AG04450 (cell line): Measurements from ENCODE around the gene TRMT61A. TPM values are rescaled to one million over a fixed set of nuclear protein-coding genes. Genes with fewer than 3 reads are reported as not detected.
A peak's percentile ranks its signal among the peaks of the same experiment; 100 is the strongest.

Experiments
- CTCF ChIA-PET: fragments of 300-600, 350-600 bp; formaldehyde crosslinking; extraction: SDS; loops from one replicate; lab custom pipeline; 2022; ENCODE audit warnings: antibody characterized with exemption, inconsistent platforms; lab: Charles Lee
- POLR2A ChIA-PET: fragments of 350-600 bp; formaldehyde crosslinking; extraction: SDS; loops from one replicate; lab custom pipeline; 2021; ENCODE audit warnings: antibody characterized with exemption, inconsistent platforms; lab: Yijun Ruan, JAX
- DNase-seq: peaks from one replicate; pipeline ENCODE4 v3.0.0-alpha.2; 2011; ENCODE audit warnings: low read depth, low spot score
- H3K27ac ChIP-seq: one replicate; pipeline ENCODE4 v1.5.1; 2012; ENCODE audit warnings: low read depth, low read length, control low read depth
- H3K27me3 ChIP-seq: one replicate; pipeline ENCODE4 v1.6.0; 2012; ENCODE audit warnings: low read length; ENCODE audit not compliant: control insufficient read depth, insufficient read depth
- H3K4me3 ChIP-seq: 2 replicates; pipeline ENCODE4 v1.5.1; 2011; ENCODE audit warnings: mild to moderate bottlenecking, low read depth, low read length, control low read depth
- H3K9me3 ChIP-seq: 2 replicates; pipeline ENCODE4 v1.5.1; 2012; ENCODE audit warnings: low read length; ENCODE audit not compliant: control insufficient read depth, insufficient read depth
- polyA plus RNA-seq: library from polyadenylated mRNA; depleted of rRNA; stranded (reverse); fragments of >200 nt; gene quantifications from 2 replicates; pipeline ENCODE4 v1.2.3, GENCODE V29; 2011
- TF ChIP-seq, protein P1 (sequence below): IDR thresholded peaks from 2 replicates; pipeline ENCODE4 v1.5.1; 2011; ENCODE audit warnings: low read depth, low read length, control low read depth, inconsistent platforms

The TRMT61A gene
- polyA plus RNA-seq, 1 experiment: 4.4 TPM

DNA sequence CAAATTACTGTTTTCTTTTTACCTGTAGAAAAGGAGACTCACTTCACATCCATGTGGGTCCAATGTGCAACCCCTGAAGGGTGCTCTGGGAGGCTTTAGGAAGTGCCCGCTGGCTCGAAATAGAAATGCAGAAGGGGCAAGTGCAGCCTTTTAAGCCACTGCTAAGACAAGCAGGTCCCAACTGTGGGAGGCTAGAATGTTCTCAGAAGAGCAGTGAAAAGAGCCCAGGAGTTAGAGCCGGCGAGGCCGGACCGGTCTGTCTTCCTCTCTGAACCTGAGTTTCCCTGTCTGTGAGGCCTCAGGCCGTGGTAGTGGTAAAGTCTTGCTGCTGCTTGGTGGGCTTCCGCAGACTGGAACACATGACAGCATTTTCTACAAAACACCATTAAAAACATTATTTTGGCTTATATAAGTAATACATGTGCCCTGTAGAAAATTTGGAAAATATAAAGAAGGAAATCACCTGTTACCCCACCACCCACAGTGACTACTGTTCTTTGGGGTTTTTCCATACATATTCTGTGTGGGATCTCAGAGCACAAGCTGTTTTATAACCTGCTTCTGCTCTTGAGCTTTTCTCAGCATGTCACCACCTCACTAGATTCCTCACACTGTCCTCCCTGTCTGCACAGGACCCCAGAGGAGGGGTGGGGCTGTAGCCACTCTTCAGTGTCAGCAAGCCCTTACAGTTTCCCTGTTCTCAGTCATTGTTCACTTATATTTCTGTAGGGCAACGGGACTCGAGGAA is 12.4 kb upstream of the TRMT61A start:
- TF ChIP-seq, protein P1, sequence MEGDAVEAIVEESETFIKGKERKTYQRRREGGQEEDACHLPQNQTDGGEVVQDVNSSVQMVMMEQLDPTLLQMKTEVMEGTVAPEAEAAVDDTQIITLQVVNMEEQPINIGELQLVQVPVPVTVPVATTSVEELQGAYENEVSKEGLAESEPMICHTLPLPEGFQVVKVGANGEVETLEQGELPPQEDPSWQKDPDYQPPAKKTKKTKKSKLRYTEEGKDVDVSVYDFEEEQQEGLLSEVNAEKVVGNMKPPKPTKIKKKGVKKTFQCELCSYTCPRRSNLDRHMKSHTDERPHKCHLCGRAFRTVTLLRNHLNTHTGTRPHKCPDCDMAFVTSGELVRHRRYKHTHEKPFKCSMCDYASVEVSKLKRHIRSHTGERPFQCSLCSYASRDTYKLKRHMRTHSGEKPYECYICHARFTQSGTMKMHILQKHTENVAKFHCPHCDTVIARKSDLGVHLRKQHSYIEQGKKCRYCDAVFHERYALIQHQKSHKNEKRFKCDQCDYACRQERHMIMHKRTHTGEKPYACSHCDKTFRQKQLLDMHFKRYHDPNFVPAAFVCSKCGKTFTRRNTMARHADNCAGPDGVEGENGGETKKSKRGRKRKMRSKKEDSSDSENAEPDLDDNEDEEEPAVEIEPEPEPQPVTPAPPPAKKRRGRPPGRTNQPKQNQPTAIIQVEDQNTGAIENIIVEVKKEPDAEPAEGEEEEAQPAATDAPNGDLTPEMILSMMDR: no peak
- Histone ChIP-seq H3K27me3 (peaks cover 5% of the 10 kb centered on the region), H3K27ac (no peak overlapping the region), H3K9me3 (no peaks in the 10 kb centered on the region; the same call in 1 of the 2 replicates), H3K4me3 (no peak overlapping the region)
- ChIA-PET CTCF (interaction anchor here (3.1 kb wide), 1 partner anchor 13 kb away, joined by 29 read pairs; the partner anchor contains the start of gene TRMT61A), POLR2A (no interaction called here)
- no peak for DNase-seq

DNA sequence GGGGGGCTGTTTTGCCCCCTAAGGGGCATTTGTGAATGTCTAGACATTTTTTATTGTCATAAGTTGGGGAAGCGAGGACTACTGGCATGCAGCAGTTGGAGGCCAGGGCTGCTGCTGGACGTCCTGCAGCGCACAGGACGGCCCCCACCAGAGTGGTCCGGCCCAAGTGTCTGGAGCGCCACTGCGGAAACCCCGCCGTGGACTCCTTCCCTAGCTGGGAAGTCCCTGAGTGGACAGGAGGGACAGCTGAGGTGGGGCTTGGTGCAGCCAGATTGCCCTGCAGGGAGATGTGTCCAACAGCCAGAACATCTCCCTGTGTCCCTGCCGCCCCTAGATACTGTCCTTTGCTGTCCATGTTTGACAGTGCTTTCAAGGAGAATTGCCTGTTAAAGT is 11.8 kb upstream of the TRMT61A start:
- peaks cover 6% of the 10 kb centered on the region for H3K27me3 ChIP-seq
- ChIA-PET POLR2A (no interaction called here), CTCF (interaction anchor here (2.1 to 3.1 kb wide), 2 partner anchors 12 kb away, joined by 11 to 29 read pairs; partner anchors contain the start of gene TRMT61A)
- no peak overlapping the region for H3K4me3 ChIP-seq
- no peaks in the 10 kb centered on the region; the same call in 1 of the 2 replicates for H3K9me3 ChIP-seq
- no peak for DNase-seq
- TF ChIP-seq, protein P1: no peak
- no peak overlapping the region for H3K27ac ChIP-seq

DNA sequence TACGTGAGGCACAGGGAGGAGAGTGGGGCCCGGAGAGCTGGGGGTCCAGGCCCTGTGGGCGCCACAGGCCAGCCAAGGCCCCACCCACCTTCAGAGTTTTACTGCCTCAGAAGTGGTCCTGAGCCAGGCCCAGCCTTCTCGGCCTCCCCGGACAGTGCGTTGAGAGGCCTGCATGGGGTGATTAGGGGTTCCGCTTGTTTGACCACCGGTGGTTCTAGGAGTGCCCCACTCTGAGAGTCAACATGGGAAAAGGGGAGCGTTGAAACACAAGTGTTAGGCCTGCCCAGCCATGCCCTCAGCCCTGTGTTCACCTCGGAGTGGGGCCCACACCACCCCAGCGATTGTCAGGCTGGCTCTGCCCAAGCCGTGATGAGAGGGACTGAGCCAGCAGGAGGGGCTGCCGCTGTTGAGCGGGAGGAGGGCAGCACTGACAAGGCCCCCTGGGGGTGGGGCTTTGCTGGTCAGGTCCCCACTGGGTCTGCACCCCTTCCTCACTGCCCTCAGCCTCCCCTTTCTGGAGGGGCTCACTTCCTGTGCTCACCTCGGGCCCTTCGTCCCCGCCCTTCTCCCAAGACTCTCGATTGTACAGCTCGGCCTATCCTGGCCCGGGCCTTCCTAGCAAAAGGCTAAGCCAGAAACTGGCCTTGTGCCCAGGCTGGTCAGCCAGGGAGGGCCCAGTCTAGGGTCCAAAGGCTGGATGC is 11.1 kb upstream of the TRMT61A start:
- Histone ChIP-seq H3K27ac (no peak overlapping the region), H3K4me3 (no peak overlapping the region), H3K27me3 (peaks cover 8% of the 10 kb centered on the region), H3K9me3 (no peaks in the 10 kb centered on the region; the same call in 1 of the 2 replicates)
- POLR2A ChIA-PET: interaction anchor here (1.0 kb wide), 1 partner anchor 29 kb away, joined by 5 read pairs; no protein-coding TSS in a partner anchor
- DNase-seq: no peak
- TF ChIP-seq, protein P1: no peak
- CTCF ChIA-PET: interaction anchor here (0.6 to 3.1 kb wide), 16 partner anchors 8 to 288 kb away, joined by 3 to 29 read pairs (median 8); partner anchors contain the start of genes BAG5 and TRMT61A

DNA sequence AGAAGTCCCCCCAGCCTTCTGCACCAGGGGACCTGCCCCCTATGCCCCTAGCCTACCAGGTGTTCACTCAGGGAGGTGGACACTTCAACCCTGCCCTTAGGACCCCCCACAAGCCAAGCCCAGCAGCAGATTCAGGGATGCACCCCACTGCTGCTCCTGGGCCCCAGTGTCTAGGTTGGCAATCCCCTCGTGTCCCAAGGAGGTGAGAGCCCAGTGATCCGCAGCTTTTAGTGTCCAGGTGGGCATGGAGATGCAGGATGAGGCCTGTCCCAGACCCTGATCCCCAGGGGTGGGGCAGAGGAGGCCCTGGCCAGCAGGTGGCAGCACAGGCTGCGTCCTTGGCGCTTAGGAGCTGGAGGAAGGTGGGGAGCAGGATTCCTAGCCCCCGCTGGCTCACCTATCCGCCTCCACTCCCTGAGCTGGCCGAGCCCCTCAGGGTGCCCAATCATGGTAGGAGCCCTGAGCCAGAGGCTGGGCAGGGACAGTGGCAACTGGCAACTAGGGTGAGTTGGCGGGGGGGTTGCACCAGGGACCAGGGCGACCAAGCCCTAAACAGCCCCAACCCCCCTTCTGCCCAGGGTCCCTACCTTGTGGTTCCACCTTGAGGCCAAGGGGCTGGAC is 10.5 kb upstream of the TRMT61A start:
- Histone ChIP-seq H3K27me3 (peaks cover 15% of the 10 kb centered on the region), H3K9me3 (peaks cover under 1% of the 10 kb centered on the region), H3K27ac (no peak overlapping the region), H3K4me3 (no peak overlapping the region)
- DNase-seq: no peak
- POLR2A ChIA-PET: interaction anchor here (0.9 to 1.0 kb wide), 2 partner anchors 22 to 29 kb away, joined by 5 read pairs; no protein-coding TSS in a partner anchor
- CTCF ChIA-PET: interaction anchor here (0.6 to 3.1 kb wide), 19 partner anchors 9 to 287 kb away, joined by 3 to 29 read pairs (median 7); partner anchors contain the start of genes BAG5 and TRMT61A
- TF ChIP-seq, protein P1: peak; percentile 93
